Hepatocyte (in vitro differentiated cells): ENCODE data around the gene ZNF142. TPM values are rescaled to one million over a fixed set of nuclear protein-coding genes. Genes with fewer than 3 reads are reported as not detected.

Experiments used
- DNase-seq: peaks from one replicate; pipeline ENCODE4 v3.0.0-alpha.2; 2016; ENCODE audit warnings: low spot score
- H2AFZ ChIP-seq: fragments of 200-600 bp; sonication (generic); 2 replicates; pipeline ENCODE4 v1.6.0; 2016; ENCODE audit warnings: antibody characterized with exemption, mild to moderate bottlenecking
- H3K27ac ChIP-seq: fragments of 200-600 bp; sonication (generic); 2 replicates; pipeline ENCODE4 v1.5.1; 2016; ENCODE audit warnings: mild to moderate bottlenecking
- H3K27me3 ChIP-seq: fragments of 200-600 bp; sonication (generic); 2 replicates; pipeline ENCODE4 v1.6.1; 2016
- H3K36me3 ChIP-seq: fragments of 200-600 bp; sonication (generic); replicated peaks from 2 replicates; pipeline ENCODE4 v1.5.1; 2016; ENCODE audit warnings: low read depth; ENCODE audit not compliant: insufficient read depth
- H3K4me1 ChIP-seq: fragments of 200-600 bp; sonication (generic); 2 replicates; pipeline ENCODE4 v1.5.1; 2016; ENCODE audit warnings: mild to moderate bottlenecking, moderate library complexity; ENCODE audit not compliant: insufficient read depth
- H3K4me2 ChIP-seq: fragments of 200-600 bp; sonication (generic); 2 replicates; pipeline ENCODE4 v1.6.0; 2016
- H3K4me3 ChIP-seq: fragments of 200-600 bp; sonication (generic); 2 replicates; pipeline ENCODE4 v1.5.1; 2016; ENCODE audit warnings: mild to moderate bottlenecking
- H3K79me2 ChIP-seq: fragments of 200-600 bp; sonication (generic); 2 replicates; pipeline ENCODE4 v1.6.0; 2017; ENCODE audit warnings: mild to moderate bottlenecking
- H3K9me2 ChIP-seq: fragments of 200-600 bp; sonication (generic); replicated peaks from 2 replicates; pipeline ENCODE4 v1.6.0; 2017; ENCODE audit warnings: mild to moderate bottlenecking; ENCODE audit not compliant: insufficient read depth
- H3K9me3 ChIP-seq: fragments of 200-600 bp; sonication (generic); 2 replicates; pipeline ENCODE4 v1.5.1; 2016; ENCODE audit warnings: low read depth, mild to moderate bottlenecking
- H4K20me1 ChIP-seq: fragments of 200-600 bp; sonication (generic); 2 replicates; pipeline ENCODE4 v1.6.0; 2016; ENCODE audit warnings: mild to moderate bottlenecking; ENCODE audit not compliant: insufficient read depth, poor library complexity, severe bottlenecking
- CTCF ChIP-seq: fragments of 200-600 bp; sonication (generic); IDR thresholded peaks from 2 replicates; pipeline ENCODE4 v1.5.1; 2016; ENCODE audit warnings: antibody characterized with exemption, mild to moderate bottlenecking; ENCODE audit not compliant: poor library complexity
- EZH2 ChIP-seq: fragments of 200-600 bp; sonication (generic); IDR thresholded peaks from 2 replicates; pipeline ENCODE4 v1.6.1; 2016; ENCODE audit warnings: antibody characterized with exemption, mild to moderate bottlenecking, borderline replicate concordance
- EZH2phosphoT487 ChIP-seq: fragments of 200-600 bp; sonication (generic); IDR thresholded peaks from one replicate; pipeline ENCODE4 v1.6.1; 2018; ENCODE audit warnings: antibody characterized with exemption, mild to moderate bottlenecking, low read depth, moderate library complexity; ENCODE audit not compliant: unreplicated experiment, severe bottlenecking
- WGBS: methylation state at CpG from one replicate; pipeline ENCODE4 v1.1.6; 2016; ENCODE audit warnings: low lambda C conversion rate; ENCODE audit errors: missing lambda C conversion rate; 5-methylcytosine and 5-hydroxymethylcytosine counted together
- polyA plus RNA-seq: library from polyadenylated mRNA; unstranded; fragments of >200 nt; fragmentation: Nextera tagmentation; extraction: Ambion mirVana; gene quantifications from 2 replicates; pipeline ENCODE4 v1.2.1, GENCODE V29; 2016
- total RNA-seq: library from RNA; depleted of rRNA; stranded (reverse); fragments of >200 nt; gene quantifications from 2 replicates; pipeline ENCODE4 v1.2.3, GENCODE V29; 2014

Gene ZNF142
- total and polyA plus RNA-seq, 2 experiments from 2014 or later: 6.0 to 8.9 TPM

GRCh38 chr2:218635719-218636118 lies 23.7 kb downstream of the ZNF142 start:
- H3K36me3 ChIP-seq: peaks cover 5% of the 10 kb centered on the region
- no peak overlapping the region for H3K4me2 ChIP-seq
- H3K27ac ChIP-seq: no peak overlapping the region
- no peak overlapping the region for H2AFZ ChIP-seq
- H3K79me2 ChIP-seq: no peaks in the 10 kb centered on the region
- TF ChIP-seq CTCF: no peak
- no peaks in the 10 kb centered on the region for H3K9me3 ChIP-seq
- no peak for DNase-seq
- H3K4me3 ChIP-seq: no peak overlapping the region
- 99% methylated on average over 5 of the region's 5 CpGs for WGBS
- no peaks in the 10 kb centered on the region for H4K20me1 ChIP-seq
- no peaks in the 10 kb centered on the region for H3K4me1 ChIP-seq
- H3K9me2 ChIP-seq: no peaks in the 10 kb centered on the region
- no peaks in the 10 kb centered on the region for H3K27me3 ChIP-seq

DNA sequence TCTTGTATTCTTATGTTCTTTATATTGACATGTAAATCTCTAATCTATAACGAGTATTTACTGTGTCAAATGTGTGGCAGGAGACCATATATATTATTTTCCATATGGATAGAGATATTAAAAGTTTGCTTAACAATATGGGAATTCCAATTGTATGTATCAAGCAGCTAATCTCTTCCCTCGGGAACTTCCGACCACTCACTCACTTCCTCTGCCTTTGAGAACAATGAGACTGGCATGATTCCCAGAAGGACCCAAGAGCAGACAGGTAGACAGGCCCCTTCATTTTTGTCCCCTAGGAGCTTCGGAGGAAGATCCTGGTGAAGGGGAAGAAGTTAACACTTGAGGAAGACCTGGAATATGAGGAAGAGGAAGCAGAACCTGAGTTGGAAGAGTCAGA lies 27.6 kb downstream of the ZNF142 start:
- WGBS: 89% methylated on average over 4 of the region's 4 CpGs
- Histone ChIP-seq H3K4me1 (no peaks in the 10 kb centered on the region), H4K20me1 (no peaks in the 10 kb centered on the region), H3K27me3 (no peaks in the 10 kb centered on the region), H3K36me3 (no peaks in the 10 kb centered on the region), H3K9me2 (no peaks in the 10 kb centered on the region), H3K4me2 (no peak overlapping the region), H3K4me3 (no peak overlapping the region), H3K9me3 (no peaks in the 10 kb centered on the region), H3K27ac (no peak overlapping the region), H3K79me2 (no peaks in the 10 kb centered on the region), H2AFZ (no peak overlapping the region)
- DNase-seq: no peak
- TF ChIP-seq EZH2 (no peak), EZH2phosphoT487 (no peak), CTCF (no peak)

- H3K9me3 ChIP-seq: no peaks in the 10 kb centered on the region
- H3K4me1 ChIP-seq: no peaks in the 10 kb centered on the region
- no peaks in the 10 kb centered on the region for H3K36me3 ChIP-seq
- no peak for DNase-seq
- TF ChIP-seq CTCF (no peak), EZH2phosphoT487 (no peak), EZH2 (no peak)
- H3K27me3 ChIP-seq: no peaks in the 10 kb centered on the region
- H3K4me2 ChIP-seq: no peak overlapping the region
- H2AFZ ChIP-seq: no peak overlapping the region
- 95% methylated on average over 4 of the region's 4 CpGs for WGBS
- no peaks in the 10 kb centered on the region for H3K79me2 ChIP-seq
- H3K9me2 ChIP-seq: no peaks in the 10 kb centered on the region
- H4K20me1 ChIP-seq: no peaks in the 10 kb centered on the region
- H3K4me3 ChIP-seq: no peak overlapping the region
- no peak overlapping the region for H3K27ac ChIP-seq
These were observed 31.5 kb downstream of the ZNF142 start for GRCh38 chr2:218627939-218628338.

DNA sequence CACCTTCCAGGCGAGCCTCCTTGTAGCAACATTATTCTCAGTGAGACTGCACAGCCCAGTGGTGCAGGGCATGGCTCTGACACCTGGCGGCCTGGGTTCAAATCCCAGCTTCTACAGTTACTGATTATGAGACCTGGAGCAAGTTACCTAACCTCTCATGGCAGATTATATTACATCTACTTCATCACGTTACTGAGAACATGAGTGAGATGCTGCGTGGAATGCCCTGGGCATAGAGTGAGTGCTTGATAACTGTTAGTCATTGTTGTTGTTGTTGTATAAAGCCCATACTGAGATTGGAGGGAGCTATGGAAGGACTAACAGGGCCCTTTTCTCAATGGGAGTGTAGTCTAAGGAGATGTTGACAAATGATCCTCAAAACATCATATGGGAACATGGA lies 33.1 kb downstream of the ZNF142 start:
- no peaks in the 10 kb centered on the region for H3K9me3 ChIP-seq
- H3K4me1 ChIP-seq: no peaks in the 10 kb centered on the region
- H3K9me2 ChIP-seq: no peaks in the 10 kb centered on the region
- H3K4me3 ChIP-seq: no peak overlapping the region
- no peak overlapping the region for H3K27ac ChIP-seq
- WGBS: 94% methylated on average over 4 of the region's 4 CpGs
- no peak for DNase-seq
- no peaks in the 10 kb centered on the region for H3K27me3 ChIP-seq
- H3K4me2 ChIP-seq: no peak overlapping the region
- TF ChIP-seq CTCF (no peak), EZH2phosphoT487 (no peak), EZH2 (no peak)
- no peaks in the 10 kb centered on the region for H4K20me1 ChIP-seq
- no peaks in the 10 kb centered on the region for H3K79me2 ChIP-seq
- no peak overlapping the region for H2AFZ ChIP-seq
- H3K36me3 ChIP-seq: no peaks in the 10 kb centered on the region
